H9 (cell line): ENCODE measurements around the gene ARID1A. TPM values are rescaled to one million over a fixed set of nuclear protein-coding genes. Genes with fewer than 3 reads are reported as not detected.

Experiments
- DNase-seq: peaks from one replicate; pipeline ENCODE4 v3.0.0-alpha.2; 2017
- H2AFZ ChIP-seq: one replicate; pipeline ENCODE4 v1.6.1; 2013; ENCODE audit warnings: mild to moderate bottlenecking, low read length, control low read depth, moderate library complexity
- H2AK5ac ChIP-seq: 2 replicates; pipeline ENCODE4 v1.6.1; 2013; ENCODE audit warnings: low read length, control low read depth, mixed read lengths; ENCODE audit not compliant: insufficient read length
- H2BK120ac ChIP-seq: one replicate; pipeline ENCODE4 v1.6.1; 2013; ENCODE audit warnings: low read depth, mild to moderate bottlenecking, low read length, control low read depth, inconsistent platforms; ENCODE audit not compliant: poor library complexity, severe bottlenecking
- H2BK12ac ChIP-seq: 2 replicates; pipeline ENCODE4 v1.6.1; 2013; ENCODE audit warnings: low read length, control low read depth, mixed read lengths, low read depth; ENCODE audit not compliant: insufficient read length
- H2BK15ac ChIP-seq: 2 replicates; pipeline ENCODE4 v1.6.1; 2013; ENCODE audit warnings: low read depth, low read length, control low read depth
- H2BK20ac ChIP-seq: one replicate; pipeline ENCODE4 v1.6.1; 2013; ENCODE audit warnings: low read depth, mild to moderate bottlenecking, low read length, control low read depth, inconsistent platforms; ENCODE audit not compliant: poor library complexity, severe bottlenecking
- H2BK5ac ChIP-seq: 2 replicates; pipeline ENCODE4 v1.6.1; 2013; ENCODE audit warnings: low read length, control low read depth, mixed read lengths; ENCODE audit not compliant: insufficient read length
- H3K14ac ChIP-seq: 2 replicates; pipeline ENCODE4 v1.6.1; 2013; ENCODE audit warnings: low read length, control low read depth; ENCODE audit not compliant: insufficient read depth
- H3K18ac ChIP-seq: 2 replicates; pipeline ENCODE4 v1.6.1; 2013; ENCODE audit warnings: low read depth, mild to moderate bottlenecking, mixed read lengths, low read length, control low read depth; ENCODE audit not compliant: insufficient read length
- H3K23ac ChIP-seq: 2 replicates; pipeline ENCODE4 v1.6.1; 2013; ENCODE audit warnings: low read length, control low read depth, mixed read lengths, low read depth; ENCODE audit not compliant: insufficient read length
- H3K23me2 ChIP-seq: 2 replicates; pipeline ENCODE4 v1.6.1; 2013; ENCODE audit warnings: low read depth, mild to moderate bottlenecking, mixed read lengths, low read length, control low read depth; ENCODE audit not compliant: insufficient read length, poor library complexity, severe bottlenecking
- H3K27ac ChIP-seq: 2 replicates; pipeline ENCODE4 v1.5.1; 2013; ENCODE audit warnings: low read length, control low read depth, mixed read lengths, low read depth; ENCODE audit not compliant: insufficient read length
- H3K27me3 ChIP-seq: 2 replicates; pipeline ENCODE4 v1.6.1; 2013; ENCODE audit warnings: low read length, control low read depth, inconsistent platforms; ENCODE audit not compliant: insufficient read depth
- H3K4ac ChIP-seq: 2 replicates; pipeline ENCODE4 v1.6.1; 2013; ENCODE audit warnings: low read depth, mild to moderate bottlenecking, control low read depth, inconsistent platforms, low read length, moderate library complexity
- H3K4me1 ChIP-seq: 2 replicates; pipeline ENCODE4 v1.6.1; 2013; ENCODE audit warnings: low read length, control low read depth, inconsistent platforms; ENCODE audit not compliant: insufficient read depth
- H3K4me2 ChIP-seq: 2 replicates; pipeline ENCODE4 v1.6.1; 2013; ENCODE audit warnings: low read length, control low read depth, mixed read lengths; ENCODE audit not compliant: insufficient read length, insufficient read depth
- H3K56ac ChIP-seq: 2 replicates; pipeline ENCODE4 v1.6.1; 2013; ENCODE audit warnings: low read depth, mild to moderate bottlenecking, mixed read lengths, low read length, control low read depth; ENCODE audit not compliant: insufficient read length
- H3K79me1 ChIP-seq: 2 replicates; pipeline ENCODE4 v1.6.1; 2013; ENCODE audit warnings: low read depth, mild to moderate bottlenecking, moderate library complexity, low read length, control low read depth, inconsistent platforms; ENCODE audit not compliant: insufficient read depth, poor library complexity, severe bottlenecking
- H3K79me2 ChIP-seq: 2 replicates; pipeline ENCODE4 v1.6.1; 2013; ENCODE audit warnings: low read length, control low read depth, inconsistent platforms; ENCODE audit not compliant: insufficient read depth
- H3K9ac ChIP-seq: 2 replicates; pipeline ENCODE4 v1.6.1; 2013; ENCODE audit warnings: low read length, control low read depth, mixed read lengths; ENCODE audit not compliant: insufficient read length; ENCODE audit errors: extremely low read depth
- H3K9me3 ChIP-seq: one replicate; pipeline ENCODE4 v1.6.1; 2013; ENCODE audit warnings: low read depth, low read length, inconsistent platforms; ENCODE audit not compliant: control insufficient read depth
- H3T11ph ChIP-seq: one replicate; pipeline ENCODE4 v1.6.1; 2013; ENCODE audit warnings: mild to moderate bottlenecking, low read length, control low read depth, inconsistent platforms
- H4K20me1 ChIP-seq: one replicate; pipeline ENCODE4 v1.6.1; 2013; ENCODE audit not compliant: control insufficient read depth, insufficient read length, insufficient read depth
- H4K5ac ChIP-seq: 2 replicates; pipeline ENCODE4 v1.6.1; 2013; ENCODE audit warnings: low read depth, mild to moderate bottlenecking, mixed read lengths, low read length, control low read depth; ENCODE audit not compliant: insufficient read length
- H4K8ac ChIP-seq: replicated peaks from 2 replicates; pipeline ENCODE4 v1.6.1; 2013; ENCODE audit warnings: low read length, control low read depth, mixed read lengths, low read depth; ENCODE audit not compliant: insufficient read length
- H4K91ac ChIP-seq: 2 replicates; pipeline ENCODE4 v1.6.1; 2013; ENCODE audit warnings: low read depth, mild to moderate bottlenecking, moderate library complexity, mixed read lengths, low read length, control low read depth; ENCODE audit not compliant: insufficient read length
- H3K27ac Mint-ChIP-seq, 3 experiments: 2 replicates in 2 of 3; 3 replicates in 1 of 3; pipeline ENCODE4 v1.8.0; 2020 to 2021; ENCODE audit warnings: mixed read lengths in 3 of 3, mild to moderate bottlenecking in 1 of 3, moderate library complexity in 1 of 3
- H3K27me3 Mint-ChIP-seq: 2 replicates; pipeline ENCODE4 v1.8.0; 2021; ENCODE audit warnings: low read depth, mild to moderate bottlenecking, moderate library complexity, mixed read lengths
- H3K36me3 Mint-ChIP-seq, 3 experiments: 2 replicates in 2 of 3; 3 replicates in 1 of 3; pipeline ENCODE4 v1.8.0; 2020 to 2021; ENCODE audit warnings: low read depth in 3 of 3, mixed read lengths in 3 of 3; ENCODE audit not compliant: insufficient read depth in 1 of 3
- H3K4me1 Mint-ChIP-seq, 2 experiments: 2 replicates each; pipeline ENCODE4 v1.8.0; 2020; ENCODE audit warnings: mixed read lengths in 2 of 2
- H3K4me3 Mint-ChIP-seq, 2 experiments: 2 replicates in 1 of 2; 3 replicates in 1 of 2; pipeline ENCODE4 v1.8.0; 2020 to 2021; ENCODE audit warnings: mild to moderate bottlenecking in 2 of 2, mixed read lengths in 2 of 2, moderate library complexity in 1 of 2
- H3K9me3 Mint-ChIP-seq, 2 experiments: 2 replicates in 1 of 2; 3 replicates in 1 of 2; pipeline ENCODE4 v1.8.0; 2020; ENCODE audit warnings: mild to moderate bottlenecking in 2 of 2, mixed read lengths in 2 of 2, moderate library complexity in 1 of 2
- WGBS: extraction: QIAGEN DNeasy Blood & Tissue Kit; methylation state at CpG from one replicate; pipeline ENCODE4 v1.1.7; 2013; ENCODE audit warnings: missing lambda C conversion rate, low lambda C conversion rate, mixed read lengths; ENCODE audit not compliant: insufficient read length; ENCODE audit errors: extremely low coverage; 5-methylcytosine and 5-hydroxymethylcytosine counted together
- total RNA-seq: library from RNA; stranded (reverse); gene quantifications from 2 replicates; pipeline ENCODE4 v1.2.1, GENCODE V29; 2021
- TF ChIP-seq, protein P1 (sequence below): fragments of 200-600 bp; sonication (generic); conservative IDR thresholded peaks from 3 replicates; pipeline ENCODE4 v1.8.0; 2021; ENCODE audit warnings: antibody characterized with exemption, mild to moderate bottlenecking

Gene ARID1A
- total RNA-seq, 1 experiment from 2014 or later: 147 TPM

DNA sequence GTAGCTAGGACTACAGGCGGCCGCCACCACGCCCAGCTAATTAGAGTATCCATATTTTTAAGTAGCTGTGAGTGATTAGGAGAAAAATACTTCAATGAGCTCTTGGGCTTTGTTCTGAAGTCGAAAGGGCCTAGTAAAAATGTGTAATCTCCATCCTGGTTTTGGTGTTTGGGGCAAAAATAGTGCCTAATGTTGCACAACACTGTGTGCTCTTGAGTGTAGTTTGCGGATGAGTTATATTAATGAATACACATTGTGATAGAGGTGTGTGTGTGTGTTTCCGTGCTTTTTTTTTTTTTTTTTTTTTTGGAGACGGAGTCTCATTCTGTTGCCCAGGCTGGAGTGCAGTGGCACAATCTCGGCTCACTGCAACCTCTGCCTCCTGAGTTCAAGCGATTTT, 6.3 kb upstream of the ARID1A start:
- no peak overlapping the region for H3K4me3 Mint-ChIP-seq
- Histone ChIP-seq H3K79me2 (no peaks in the 10 kb centered on the region), H3K79me1 (no peaks in the 10 kb centered on the region), H2AFZ (no peak overlapping the region), H3K4me1 (no peaks in the 10 kb centered on the region; the same call in 1 of the 2 replicates), H3K4me2 (no peak overlapping the region), H3K56ac (no peak overlapping the region), H3K14ac (no peak overlapping the region), H3T11ph (no peak overlapping the region), H2BK15ac (no peak overlapping the region), H2BK120ac (no peak overlapping the region), H3K23me2 (peaks cover 10% of the 10 kb centered on the region), H4K5ac (no peak overlapping the region), H4K8ac (no peak overlapping the region), H3K18ac (no peak overlapping the region), H4K20me1 (no peaks in the 10 kb centered on the region), H3K23ac (no peak overlapping the region), H3K27me3 (no peaks in the 10 kb centered on the region), H3K4ac (no peak overlapping the region), H2BK5ac (no peak overlapping the region), H3K9ac (no peak overlapping the region), H2BK20ac (no peak overlapping the region), H3K27ac (no peak overlapping the region), H3K9me3 (no peaks in the 10 kb centered on the region), H2AK5ac (no peak overlapping the region), H4K91ac (no peak overlapping the region), H2BK12ac (no peak overlapping the region)
- H3K27ac Mint-ChIP-seq: no peak overlapping the region; a peak in 1 of 7 replicates
- H3K27me3 Mint-ChIP-seq: peaks cover 2% of the 10 kb centered on the region; the same call in 1 of the 2 replicates
- no CpG with 5 or more reads among the region's 9 CpGs for WGBS
- peaks cover 25% of the 10 kb centered on the region in 2 experiments for H3K4me1 Mint-ChIP-seq
- no peaks in the 10 kb centered on the region; a peak in 1 of 7 replicates for H3K36me3 Mint-ChIP-seq
- no peaks in the 10 kb centered on the region; a peak in 1 of 5 replicates for H3K9me3 Mint-ChIP-seq
- TF ChIP-seq, protein P1, sequence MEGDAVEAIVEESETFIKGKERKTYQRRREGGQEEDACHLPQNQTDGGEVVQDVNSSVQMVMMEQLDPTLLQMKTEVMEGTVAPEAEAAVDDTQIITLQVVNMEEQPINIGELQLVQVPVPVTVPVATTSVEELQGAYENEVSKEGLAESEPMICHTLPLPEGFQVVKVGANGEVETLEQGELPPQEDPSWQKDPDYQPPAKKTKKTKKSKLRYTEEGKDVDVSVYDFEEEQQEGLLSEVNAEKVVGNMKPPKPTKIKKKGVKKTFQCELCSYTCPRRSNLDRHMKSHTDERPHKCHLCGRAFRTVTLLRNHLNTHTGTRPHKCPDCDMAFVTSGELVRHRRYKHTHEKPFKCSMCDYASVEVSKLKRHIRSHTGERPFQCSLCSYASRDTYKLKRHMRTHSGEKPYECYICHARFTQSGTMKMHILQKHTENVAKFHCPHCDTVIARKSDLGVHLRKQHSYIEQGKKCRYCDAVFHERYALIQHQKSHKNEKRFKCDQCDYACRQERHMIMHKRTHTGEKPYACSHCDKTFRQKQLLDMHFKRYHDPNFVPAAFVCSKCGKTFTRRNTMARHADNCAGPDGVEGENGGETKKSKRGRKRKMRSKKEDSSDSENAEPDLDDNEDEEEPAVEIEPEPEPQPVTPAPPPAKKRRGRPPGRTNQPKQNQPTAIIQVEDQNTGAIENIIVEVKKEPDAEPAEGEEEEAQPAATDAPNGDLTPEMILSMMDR: no peak
- DNase-seq: no peak
